CD1c-positive myeloid dendritic cell (primary cell): ENCODE results near the gene RNF186.
"Not testable (repeated sequence)": the region's sequence is repeated elsewhere in the genome, so short reads cannot be mapped to it uniquely, and the experiment has no call there.

Source experiments
- DNase-seq: peaks from one replicate; pipeline ENCODE4 v3.0.0-alpha.2; 2016; ENCODE audit errors: extremely low spot score

The RNF186 gene

GRCh38 chr1:19824541-19824940, 9.5 kb upstream of the RNF186 start:
- DNase-seq: no peak

GRCh38 chr1:19824036-19824435, 9.0 kb upstream of the RNF186 start:
- DNase-seq: no peak

- no peak for DNase-seq
Measured at GRCh38 chr1:19819701-19820100, 4.6 kb upstream of the RNF186 start.

- DNase-seq: no peak
Measured at GRCh38 chr1:19818324-19818723, 3.2 kb upstream of the RNF186 start.

- DNase-seq: no peak
Measured at GRCh38 chr1:19817160-19817559, 2.1 kb upstream of the RNF186 start.

GRCh38 chr1:19816737-19817086, 1.6 kb upstream of the RNF186 start:
- not testable (repeated sequence) for DNase-seq

- DNase-seq: no peak
Measured at GRCh38 chr1:19815801-19816736, 986 bp upstream of the RNF186 start.

GRCh38 chr1:19814244-19814661, 830 bp downstream of the RNF186 start:
- DNase-seq: no peak

GRCh38 chr1:19813643-19813960, 1.5 kb downstream of the RNF186 start:
- DNase-seq: no peak

- no peak for DNase-seq
Measured at GRCh38 chr1:19812875-19813642, 2.0 kb downstream of the RNF186 start.

- DNase-seq: peak; percentile 57
Measured at GRCh38 chr1:19811206-19811851, 3.8 kb downstream of the RNF186 start.

GRCh38 chr1:19809044-19809750, 5.9 kb downstream of the RNF186 start:
- no peak for DNase-seq

- DNase-seq: no peak
Measured at GRCh38 chr1:19808351-19808750, 6.7 kb downstream of the RNF186 start.

GRCh38 chr1:19804831-19805251, 10.2 kb downstream of the RNF186 start:
- no peak for DNase-seq

GRCh38 chr1:19802269-19802668, 12.8 kb downstream of the RNF186 start:
- DNase-seq: no peak

- DNase-seq: peak; percentile 44
Measured at GRCh38 chr1:19800076-19800804, 14.8 kb downstream of the RNF186 start.

GRCh38 chr1:19799230-19800075, 15.6 kb downstream of the RNF186 start, which contains the start of gene TMCO4:
Gene TMCO4, minus strand, starts transcription at chr1:19799916. Its CDS starts 19,158 bp downstream, at chr1:19780758.
- peak; percentile 63 for DNase-seq

- DNase-seq: no peak
Measured at GRCh38 chr1:19798486-19799229, 16.4 kb downstream of the RNF186 start.

GRCh38 chr1:19797827-19798226, 17.3 kb downstream of the RNF186 start:
- DNase-seq: no peak
